Body of pancreas (tissue), 4 donors: ENCODE measurements around the gene PLD1.

Experiments
- CTCF ChIP-seq, 7 experiments: fragments of 450-650 bp in 4 of 7; fragments of 200-600 bp in 3 of 7; sonication (generic) in 3 of 7; IDR thresholded peaks; one replicate each; pipeline ENCODE4 v1.5.1; 2016 to 2019; ENCODE audit warnings: antibody characterized with exemption in 7 of 7
- POLR2A ChIP-seq, 3 donors: fragments of 450-650 bp; IDR thresholded peaks; one replicate each; pipeline ENCODE4 v1.6.1; 2016; ENCODE audit warnings: antibody characterized with exemption in 3 of 3, mild to moderate bottlenecking in 2 of 3

DNA sequence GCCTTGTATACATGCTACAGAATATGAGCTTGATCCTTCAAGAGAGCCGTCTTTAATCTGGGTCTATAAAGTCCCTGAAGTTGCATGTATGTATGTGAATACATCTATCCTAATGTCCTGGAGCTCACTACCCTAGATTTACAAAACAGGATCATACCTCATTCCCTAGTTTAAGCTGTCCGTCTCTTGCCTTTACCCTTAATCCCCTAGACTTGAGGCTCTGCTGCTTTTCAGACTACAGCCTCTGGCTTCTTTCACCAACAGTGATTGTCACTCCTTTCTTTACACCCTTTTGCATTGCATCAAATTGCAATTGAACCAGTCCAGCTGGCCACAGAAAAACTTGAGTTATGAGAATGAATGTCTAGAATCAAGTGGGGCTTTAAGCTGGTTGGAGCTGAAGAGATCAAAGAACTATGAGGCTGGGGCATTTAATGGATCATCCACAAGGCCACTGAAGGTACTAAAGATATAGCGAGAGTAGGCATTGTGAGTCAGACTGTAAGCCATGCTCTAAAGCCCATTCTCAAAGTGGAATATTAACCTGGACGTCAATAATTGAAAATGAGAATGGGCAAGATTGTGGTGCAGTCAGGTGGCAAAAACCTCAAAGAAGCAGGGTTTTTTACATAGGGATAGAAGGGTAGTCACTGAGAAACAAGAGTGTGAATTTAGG is 12.3 kb upstream of the PLD1 start:
- TF ChIP-seq CTCF (IDR thresholded peaks at IDR 0.05) (no peak), POLR2A (IDR thresholded peaks at IDR 0.05) (no peak)
